D721Med (cell line): ENCODE measurements around the gene LDLR.
A peak's percentile ranks its signal among the peaks of the same experiment; 100 is the strongest.
"Not testable (repeated sequence)": the region's sequence is repeated elsewhere in the genome, so short reads cannot be mapped to it uniquely, and the experiment has no call there.

ENCODE experiments used
- DNase-seq: peaks from one replicate; pipeline ENCODE4 v3.0.0; 2011; ENCODE audit warnings: low spot score; ENCODE audit not compliant: insufficient read length
- FAIRE-seq: peaks from 2 replicates; lab custom pipeline; 2011; peaks lifted over from hg19 to GRCh38; lab: Jason Lieb, UNC
- CTCF ChIP-seq: IDR thresholded peaks from 2 replicates; pipeline ENCODE4 v1.5.1; 2012; ENCODE audit warnings: mild to moderate bottlenecking, control low read depth; ENCODE audit not compliant: insufficient read depth; ENCODE audit errors: missing control alignments

Gene LDLR

GRCh38 chr19:11148001-11148400 is 58.7 kb downstream of the LDLR start:
- DNase-seq, result no peak
- TF ChIP-seq CTCF, result no peak
- FAIRE-seq, result no peak

- no peak for TF ChIP-seq CTCF
- no peak for FAIRE-seq
These were observed 61.9 kb downstream of the LDLR start for GRCh38 chr19:11151181-11151580.

DNA sequence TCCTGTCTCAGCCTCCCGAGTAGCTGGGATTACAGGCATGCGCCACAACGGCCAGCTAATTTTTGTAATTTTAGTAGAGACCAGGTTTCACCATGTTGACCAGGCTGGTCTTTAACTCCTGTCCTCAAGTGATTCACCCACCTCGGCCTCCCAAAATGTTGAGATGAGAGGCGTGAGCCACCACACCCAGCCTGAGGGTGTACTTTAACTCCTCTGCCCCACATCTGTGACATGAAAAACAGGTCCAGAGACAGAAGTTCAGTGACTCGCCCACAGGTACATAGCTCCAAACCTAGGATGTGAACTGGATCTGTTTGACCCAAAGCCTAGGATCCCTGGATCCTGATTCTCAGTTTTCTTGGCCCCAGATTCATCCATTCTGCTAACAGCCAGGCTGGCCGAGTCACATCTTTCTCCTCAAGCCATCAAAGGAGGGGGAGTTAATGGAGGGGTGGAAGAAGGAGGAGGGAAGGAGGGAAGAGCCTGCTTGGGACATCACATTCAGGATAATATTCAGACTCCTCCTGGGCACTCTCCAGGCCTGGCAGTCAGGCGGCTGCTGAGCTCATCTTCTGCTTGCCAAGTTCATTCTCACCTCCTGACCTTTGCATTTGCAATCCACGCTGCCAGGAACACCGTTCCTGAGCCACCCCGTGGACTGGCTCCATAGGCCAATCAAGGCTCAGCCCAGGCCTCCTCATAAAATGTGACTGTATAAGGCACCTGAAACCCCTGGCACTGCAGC is 63.2 kb downstream of the LDLR start:
- no peak for TF ChIP-seq CTCF
- no peak for DNase-seq
- FAIRE-seq, result no peak

More at GRCh38 chr19:11151181-11151580, 61.9 kb downstream of the LDLR start:
- no peak for DNase-seq

- no peak for TF ChIP-seq CTCF
- FAIRE-seq (no peak), DNase-seq (no peak)
These were observed 65.4 kb downstream of the LDLR start for GRCh38 chr19:11154683-11155047.

DNA sequence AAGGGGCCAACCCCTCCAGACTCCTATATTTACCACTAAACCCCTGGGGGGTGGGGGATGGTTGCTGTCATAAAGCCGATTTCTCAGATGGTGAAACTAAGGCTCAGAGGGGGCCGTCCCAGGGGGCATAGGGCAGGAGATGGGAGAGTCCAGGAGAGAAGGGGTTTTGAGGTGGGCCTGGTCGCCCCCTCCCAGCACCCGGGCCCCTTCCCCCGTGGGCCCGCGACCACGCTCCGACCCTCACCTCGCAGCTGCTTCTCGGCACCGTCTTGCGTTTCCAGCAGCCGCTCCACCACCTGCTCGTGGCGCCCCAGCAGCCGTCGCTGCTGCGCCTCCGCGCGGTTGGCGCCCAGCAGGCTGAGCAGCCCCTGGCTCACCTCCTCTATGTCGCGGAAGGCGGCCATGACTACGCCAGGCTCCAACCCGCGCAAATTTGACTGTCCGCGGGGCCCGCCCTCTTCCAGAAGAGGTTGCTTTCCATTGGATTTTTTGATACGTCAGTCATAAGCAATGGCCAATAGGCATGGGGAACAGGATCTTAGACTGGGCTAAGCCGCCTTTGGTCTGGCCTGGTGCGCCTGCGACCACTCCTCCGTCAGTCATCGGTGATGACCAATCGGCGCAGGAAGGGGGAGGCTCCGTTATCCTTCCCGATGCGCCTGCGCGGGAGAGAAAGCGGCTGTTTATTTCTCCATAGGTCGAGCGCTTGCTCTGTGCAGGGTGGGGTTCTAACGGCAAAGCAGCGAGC is 66.3 kb downstream of the LDLR start, which contains the start of gene SPC24:
SPC24 (minus strand) TSS at position 410 of the 748 bp plus-strand sequence; CDS start at position 404, 6 bp downstream.
- FAIRE-seq (peak; percentile 53), DNase-seq (peak; percentile 97)
- TF ChIP-seq CTCF, result no peak

DNA sequence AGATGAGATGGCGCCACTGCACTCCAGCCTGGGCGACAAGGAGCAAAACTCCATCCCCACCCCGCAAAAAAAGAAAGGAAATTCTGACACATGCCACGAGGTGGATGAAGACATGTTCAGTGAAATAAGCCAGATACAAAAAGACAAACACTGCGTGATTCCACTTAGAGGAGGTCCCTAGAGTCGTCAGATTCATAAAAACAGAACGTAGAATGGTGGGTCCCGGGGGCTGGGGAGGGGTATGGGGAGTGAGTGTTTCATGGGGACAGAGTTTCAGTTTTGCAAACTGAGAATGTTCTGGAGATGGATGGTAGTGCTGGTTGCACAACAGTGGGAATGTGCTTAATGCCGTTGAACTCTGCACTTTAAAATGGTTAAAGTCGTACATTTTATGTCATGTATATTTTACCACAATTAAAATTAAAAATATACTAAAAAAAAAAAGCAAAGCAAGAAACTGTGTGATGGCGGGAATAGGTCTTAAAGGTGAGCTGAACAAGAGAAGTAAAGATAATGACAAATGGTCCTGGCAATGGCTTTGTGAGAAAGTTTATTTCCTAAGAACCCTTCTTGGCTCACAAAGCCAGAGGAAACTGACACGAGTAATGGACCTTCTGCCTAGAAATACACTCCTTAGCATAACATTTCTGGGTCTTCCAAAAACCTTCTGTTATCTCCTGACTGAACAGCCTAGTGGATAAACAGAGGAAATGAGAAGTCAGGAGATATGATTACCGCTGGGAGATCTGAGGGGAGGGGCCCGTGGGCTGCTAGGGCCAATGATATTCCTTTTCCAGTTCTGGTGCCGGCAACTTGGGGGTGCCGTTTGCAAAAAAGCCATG is 70.6 kb downstream of the LDLR start:
- no peak for TF ChIP-seq CTCF
- FAIRE-seq (no peak), DNase-seq (no peak)

GRCh38 chr19:11160440-11160768 is 71.1 kb downstream of the LDLR start:
- not testable (repeated sequence) for FAIRE-seq, DNase-seq
